NCI-H2171 treated with DMSO at 0.1 percent for 48 hours (cell line): Measurements from ENCODE around the gene STIM1.

ENCODE experiments used
- DNase-seq: peaks from one replicate; lab custom pipeline; 2025; lab: John Stamatoyannopoulos, UW

The STIM1 gene

DNA sequence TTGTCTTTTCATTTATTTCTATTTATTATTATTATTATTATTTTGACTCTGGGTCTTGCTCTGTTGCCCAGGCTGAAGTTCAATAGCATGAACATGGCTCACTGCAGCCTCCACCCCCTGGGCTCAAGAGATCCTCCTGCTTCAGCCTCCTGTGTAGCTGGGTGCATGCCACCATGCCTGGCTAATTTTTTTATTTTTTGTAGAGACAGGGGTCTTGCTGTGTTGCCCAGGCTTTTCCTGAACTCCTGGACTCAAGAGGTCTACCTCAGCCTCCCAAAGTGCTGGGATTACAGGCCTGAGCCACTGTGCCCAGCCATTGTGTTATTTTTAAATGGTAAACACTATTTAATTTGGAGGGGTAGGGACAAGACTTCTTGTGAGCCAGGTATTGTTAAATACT lies 215.9 kb downstream of the STIM1 start:
- no peak for DNase-seq

GRCh38 chr11:4071914-4072313 lies 216.4 kb downstream of the STIM1 start:
- no peak for DNase-seq

GRCh38 chr11:4072668-4073285 lies 217.3 kb downstream of the STIM1 start:
- peak; percentile 63 for DNase-seq

DNA sequence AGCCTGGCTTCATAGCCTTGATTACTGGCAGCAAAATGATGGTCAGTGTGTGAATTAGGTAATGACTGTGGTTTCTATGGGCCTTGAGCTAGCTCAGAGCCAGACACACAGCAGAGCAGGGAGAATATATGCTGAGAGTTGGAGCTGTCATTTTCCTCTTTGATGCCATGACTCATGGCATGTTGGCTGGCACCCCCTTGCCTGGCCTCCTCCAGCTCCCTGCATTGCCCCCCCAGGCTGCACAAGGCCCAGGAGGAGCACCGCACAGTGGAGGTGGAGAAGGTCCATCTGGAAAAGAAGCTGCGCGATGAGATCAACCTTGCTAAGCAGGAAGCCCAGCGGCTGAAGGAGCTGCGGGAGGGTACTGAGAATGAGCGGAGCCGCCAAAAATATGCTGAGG lies 218.8 kb downstream of the STIM1 start:
- no peak for DNase-seq

GRCh38 chr11:4076774-4077173 lies 221.3 kb downstream of the STIM1 start:
- DNase-seq = peak; percentile 61

- DNase-seq = no peak
These were observed 227.7 kb downstream of the STIM1 start for GRCh38 chr11:4083198-4083597.

DNA sequence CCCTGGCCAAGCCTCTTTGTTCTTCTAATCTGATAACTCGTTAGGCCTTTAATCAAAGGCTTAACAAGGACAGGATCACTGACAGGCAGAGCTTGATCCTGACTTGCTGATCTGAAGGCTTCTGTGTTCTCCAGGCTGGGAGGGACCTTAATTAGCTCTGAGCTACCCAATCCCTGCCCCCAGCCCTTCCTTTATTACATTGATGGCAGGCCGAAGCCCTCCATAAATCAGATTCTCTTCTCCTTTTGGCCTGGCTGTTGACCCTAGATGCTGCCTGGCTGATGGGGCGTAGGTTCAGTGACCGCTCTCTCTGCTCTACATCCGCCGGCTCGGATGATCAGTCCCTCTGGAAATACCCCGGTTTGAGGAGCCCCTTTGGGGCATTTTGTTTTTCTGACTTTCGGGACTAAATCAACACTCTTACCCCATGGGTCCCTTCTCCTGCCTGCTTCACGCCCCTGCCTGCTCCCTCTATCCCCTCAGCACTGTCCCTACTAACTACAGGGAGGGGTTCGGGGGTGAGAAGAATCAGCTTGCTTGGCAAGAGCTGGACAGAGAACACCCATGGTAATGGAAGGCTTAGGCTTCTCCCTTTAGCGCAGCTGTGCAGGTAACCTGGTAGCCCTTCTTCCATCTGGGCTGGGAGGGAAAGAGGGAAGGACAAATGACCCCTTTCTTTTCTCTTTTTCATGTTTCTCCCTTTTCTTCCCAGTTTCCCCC lies 229.1 kb downstream of the STIM1 start:
- DNase-seq = no peak

- DNase-seq = no peak
These were observed 230.1 kb downstream of the STIM1 start for GRCh38 chr11:4085575-4085974.

- no peak for DNase-seq
These were observed 231.3 kb downstream of the STIM1 start for GRCh38 chr11:4086575-4087353.

GRCh38 chr11:4087551-4087950 lies 232.1 kb downstream of the STIM1 start:
- DNase-seq = no peak

DNA sequence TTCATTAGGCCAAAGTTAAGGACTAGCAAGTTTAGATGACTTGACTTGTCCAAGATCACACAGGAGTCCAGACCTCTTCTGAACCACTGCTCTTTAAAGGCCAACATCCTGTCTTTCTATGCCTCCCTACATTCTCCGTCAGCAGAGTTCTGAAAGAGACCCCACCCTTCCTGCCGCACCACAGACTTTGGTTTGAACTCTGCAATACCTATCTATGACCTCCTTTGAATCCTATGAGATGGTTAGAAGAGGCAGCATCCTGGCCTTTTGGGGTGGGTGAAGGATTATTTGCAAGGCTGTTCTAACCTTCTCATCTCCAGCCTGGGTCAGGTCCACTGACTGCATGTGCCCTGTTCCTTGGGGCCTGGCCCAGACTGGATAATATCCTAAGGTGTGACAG lies 234.8 kb downstream of the STIM1 start:
- DNase-seq = no peak

DNA sequence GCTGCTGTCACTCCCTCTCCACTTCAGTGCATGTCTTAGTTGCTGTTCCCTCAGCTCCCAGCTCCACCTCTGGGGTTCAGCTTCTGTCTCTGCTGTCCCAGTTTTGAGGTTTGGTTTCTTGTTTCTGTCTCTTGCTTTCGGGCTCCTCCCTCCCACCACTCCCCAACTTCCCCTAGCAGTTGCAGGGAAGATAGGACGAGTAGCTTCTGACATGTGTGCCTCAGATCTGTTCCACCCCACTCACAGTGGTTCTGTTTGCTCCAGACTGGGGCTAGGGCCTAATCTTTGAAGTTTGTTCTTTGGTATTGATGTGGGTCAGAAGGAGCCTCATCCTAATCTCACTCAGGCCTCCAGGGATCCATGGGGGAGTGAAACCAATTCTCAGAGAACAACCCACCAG lies 236.6 kb downstream of the STIM1 start:
- no peak for DNase-seq

DNA sequence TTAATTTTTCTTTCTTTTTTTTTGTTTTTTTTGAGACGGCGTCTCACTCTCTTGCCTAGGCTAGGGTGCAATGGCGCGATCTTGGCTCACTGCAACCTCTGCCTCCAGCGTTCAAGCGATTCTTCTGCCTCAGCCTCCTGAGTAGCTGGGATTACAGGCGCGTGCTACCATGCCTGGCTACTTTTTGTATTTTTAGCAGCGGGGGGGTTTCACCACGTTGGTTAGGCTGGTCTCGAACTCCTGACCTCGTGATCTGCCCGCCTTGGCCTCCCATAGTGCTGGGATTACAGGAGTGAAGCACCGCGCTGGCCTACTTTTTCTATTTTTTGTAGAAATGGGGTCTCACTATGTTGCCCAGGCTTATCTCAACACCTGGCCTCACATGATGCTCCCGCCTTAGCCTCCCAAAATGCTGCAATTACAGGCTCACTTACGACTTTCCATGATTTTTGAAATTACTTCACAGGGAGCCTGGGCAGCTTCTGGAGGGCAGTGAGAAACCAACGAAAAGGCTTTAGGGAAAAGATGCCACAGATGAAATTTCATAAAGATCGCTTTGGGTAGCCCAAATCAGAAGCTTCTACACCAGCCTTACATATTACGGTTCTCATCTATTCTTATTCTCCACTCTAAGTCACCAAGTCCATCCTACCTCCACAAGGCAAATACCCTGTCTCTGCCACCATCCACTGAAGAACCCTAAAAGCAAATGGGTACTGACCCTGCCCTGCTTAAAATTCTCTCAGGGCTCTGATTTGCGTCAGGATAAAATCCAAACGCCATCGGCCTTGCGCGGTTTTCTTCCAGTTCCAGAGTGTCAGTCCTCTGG lies 238.3 kb downstream of the STIM1 start:
- DNase-seq = peak; percentile 54

GRCh38 chr11:4094348-4095291 lies 239.2 kb downstream of the STIM1 start, which contains the start of gene RRM1:
Gene RRM1 (plus strand): TSS chr11:4094799. CDS start chr11:4095013, 214 bp downstream.
- peak; percentile 91 for DNase-seq

GRCh38 chr11:4095509-4096230 lies 240.2 kb downstream of the STIM1 start:
- no peak for DNase-seq

GRCh38 chr11:4098026-4098621 lies 242.7 kb downstream of the STIM1 start:
- DNase-seq = no peak

DNA sequence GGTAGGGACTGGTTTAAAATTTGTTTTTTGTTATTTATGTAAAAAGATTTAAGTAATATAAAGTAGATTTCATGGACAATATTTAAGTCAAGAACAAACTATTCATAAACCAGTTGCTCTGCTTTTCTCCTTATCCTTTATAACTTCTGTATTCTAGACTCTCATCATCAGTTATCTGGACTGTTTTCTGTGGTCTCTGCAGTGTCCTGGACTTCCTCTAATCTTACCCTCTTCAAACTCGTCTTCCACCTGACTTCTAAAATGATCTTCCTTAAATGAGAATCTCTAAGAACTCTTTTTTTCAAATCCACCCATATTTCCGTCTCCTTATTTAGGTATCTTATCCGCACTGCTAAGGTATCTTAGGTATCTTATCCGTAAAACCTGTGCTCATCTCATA lies 247.2 kb downstream of the STIM1 start:
- no peak for DNase-seq

- no peak for DNase-seq
These were observed 247.8 kb downstream of the STIM1 start for GRCh38 chr11:4103269-4103668.

DNA sequence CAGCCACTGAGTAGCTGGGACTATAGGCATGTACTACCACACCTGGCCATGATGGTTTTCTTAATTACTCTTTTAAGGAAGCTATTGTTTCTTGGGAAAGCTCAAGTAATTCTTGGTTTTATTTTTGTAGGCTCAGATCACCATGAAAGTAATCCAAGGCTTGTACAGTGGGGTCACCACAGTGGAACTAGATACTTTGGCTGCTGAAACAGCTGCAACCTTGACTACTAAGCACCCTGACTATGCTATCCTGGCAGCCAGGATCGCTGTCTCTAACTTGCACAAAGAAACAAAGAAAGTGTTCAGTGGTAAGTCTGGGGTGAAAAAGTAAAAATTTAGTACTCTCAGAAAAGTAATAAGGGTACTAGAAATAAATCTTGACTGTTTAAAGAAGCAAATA lies 250.5 kb downstream of the STIM1 start:
- no peak for DNase-seq

DNA sequence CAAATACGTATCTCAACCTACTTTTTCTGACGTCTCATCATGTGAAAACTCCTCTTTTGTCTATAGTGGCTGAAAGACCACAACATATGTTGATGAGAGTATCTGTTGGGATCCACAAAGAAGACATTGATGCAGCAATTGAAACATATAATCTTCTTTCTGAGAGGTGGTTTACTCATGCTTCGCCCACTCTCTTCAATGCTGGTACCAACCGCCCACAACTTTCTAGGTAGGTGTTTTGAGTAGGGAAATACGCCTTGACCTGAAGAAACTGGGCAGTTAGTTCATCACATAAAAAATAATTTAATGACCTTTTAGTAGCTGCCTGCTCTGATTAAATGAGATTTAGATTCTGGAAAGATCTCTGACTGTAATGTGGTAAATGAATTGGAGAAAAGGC lies 256.4 kb downstream of the STIM1 start:
- no peak for DNase-seq
